Thyroid gland (tissue), 4 donors: ENCODE data around the gene MOB4. TPM values are rescaled to one million over a fixed set of nuclear protein-coding genes. Genes with fewer than 3 reads are reported as not detected.
"Not testable (repeated sequence)": the region's sequence is repeated elsewhere in the genome, so short reads cannot be mapped to it uniquely, and the experiment has no call there.

Source experiments
- DNase-seq, 2 donors: peaks; one replicate each; pipeline ENCODE4 v3.0.0-alpha.2; 2019
- H3K27ac ChIP-seq, 3 donors: fragments of 200-600 bp; sonication (generic); 1 replicate in 2 of 3; 2 replicates in 1 of 3; pipeline ENCODE4 v1.5.1; 2016 to 2019; ENCODE audit warnings: mild to moderate bottlenecking in 1 of 3, moderate library complexity in 1 of 3
- H3K27me3 ChIP-seq: fragments of 200-600 bp; sonication (generic); one replicate; pipeline ENCODE4 v1.5.1; 2019
- H3K36me3 ChIP-seq, 2 donors: fragments of 200-600 bp; sonication (generic); one replicate each; pipeline ENCODE4 v1.5.1; 2016 to 2019
- H3K4me1 ChIP-seq, 2 donors: fragments of 200-600 bp; sonication (generic); one replicate each; pipeline ENCODE4 v1.5.1; 2017 to 2019
- H3K4me3 ChIP-seq, 3 donors: fragments of 200-600 bp; sonication (generic); replicated peaks in 1 of 3; 1 replicate in 2 of 3; 2 replicates in 1 of 3; pipeline ENCODE4 v1.5.1; 2016; ENCODE audit warnings: mild to moderate bottlenecking in 1 of 3
- H3K9me3 ChIP-seq: fragments of 200-600 bp; sonication (generic); one replicate; pipeline ENCODE4 v1.5.1; 2017
- POLR2A ChIP-seq, 2 donors: fragments of 450-650 bp; IDR thresholded peaks; one replicate each; pipeline ENCODE4 v1.6.1; 2017; ENCODE audit warnings: antibody characterized with exemption in 2 of 2, mild to moderate bottlenecking in 2 of 2, moderate library complexity in 1 of 2
- WGBS, 2 donors: methylation state at CpG; one replicate each; pipeline ENCODE4 v1.1.5; 2017; 5-methylcytosine and 5-hydroxymethylcytosine counted together
- intact Hi-C: fragments of 100-400 bp; cut with DNase I; formaldehyde crosslinking; loops from one replicate; pipeline ENCODE4 v1.15.1; 2023
- total RNA-seq, 4 donors: library from RNA; depleted of rRNA; stranded (reverse); fragments of >200 nt; gene quantifications; one replicate each; pipeline ENCODE4 v1.2.3, GENCODE V29; 2016
- TF ChIP-seq, protein P1 (sequence below), 6 experiments: fragments of 200-600 bp in 3 of 6; fragments of 450-650 bp in 3 of 6; sonication (generic) in 3 of 6; IDR thresholded peaks; one replicate each; pipeline ENCODE4 v1.5.1; 2016 to 2019; ENCODE audit warnings: antibody characterized with exemption in 6 of 6, mild to moderate bottlenecking in 2 of 6, inconsistent platforms in 1 of 6, moderate library complexity in 1 of 6

MOB4 gene
- total RNA-seq, 4 donors from 2014 or later: 24.7 to 36.1 (median 28.6) TPM

DNA sequence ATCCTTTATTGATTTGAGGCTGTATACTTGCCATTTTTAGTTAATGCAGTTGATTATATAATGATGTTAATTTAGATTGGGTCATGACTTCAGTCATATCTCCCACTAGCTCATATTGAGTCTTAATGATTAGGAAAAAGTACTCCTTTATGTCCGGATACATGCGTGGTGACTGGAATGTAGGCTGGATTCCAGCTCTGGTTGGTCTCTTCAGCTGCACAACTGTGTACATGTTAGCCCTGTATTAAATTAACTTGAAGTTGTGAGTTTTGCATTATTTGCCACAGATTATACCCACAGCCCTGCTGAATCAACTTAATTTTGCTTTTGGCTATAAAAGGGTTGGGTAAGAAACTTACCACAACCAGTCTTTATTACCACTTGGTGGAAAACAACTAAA lies 22.5 kb downstream of the MOB4 start:
- 64 to 74% methylated on average over 2 of the region's 2 CpGs for WGBS, 2 donors
- H3K27ac ChIP-seq: no peak overlapping the region
- intact Hi-C loops: no loop called here

DNA sequence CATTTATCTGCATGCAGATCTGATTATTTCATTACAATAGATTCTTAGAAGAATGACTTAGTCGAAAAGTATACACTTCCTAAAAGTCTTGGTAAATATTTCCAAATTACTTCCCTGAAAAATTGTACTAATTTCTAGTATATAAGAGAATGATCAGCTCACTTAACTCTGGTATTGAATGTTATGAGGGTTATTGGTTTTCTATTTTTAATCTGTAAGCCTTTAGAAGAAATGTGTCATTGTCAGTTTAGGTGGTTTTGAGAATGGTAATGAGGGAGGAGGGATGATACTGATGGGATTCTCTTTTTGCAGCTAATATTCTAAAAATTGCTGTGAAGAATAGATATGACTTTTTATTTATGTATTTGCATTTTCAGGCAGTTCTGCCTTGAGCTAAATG lies 23.9 kb downstream of the MOB4 start:
- Histone ChIP-seq H3K4me1 (no peaks in the 10 kb centered on the region), H3K27me3 (no peaks in the 10 kb centered on the region), H3K36me3 (peaks cover 11 to 16% of the 10 kb centered on the region in 2 donors), H3K9me3 (no peaks in the 10 kb centered on the region), H3K4me3 (no peak overlapping the region), H3K27ac (no peak overlapping the region)
- intact Hi-C loops: no loop called here
- DNase-seq: no peak
- no peak for TF ChIP-seq POLR2A (IDR thresholded peaks at IDR 0.05)
- TF ChIP-seq, protein P1, sequence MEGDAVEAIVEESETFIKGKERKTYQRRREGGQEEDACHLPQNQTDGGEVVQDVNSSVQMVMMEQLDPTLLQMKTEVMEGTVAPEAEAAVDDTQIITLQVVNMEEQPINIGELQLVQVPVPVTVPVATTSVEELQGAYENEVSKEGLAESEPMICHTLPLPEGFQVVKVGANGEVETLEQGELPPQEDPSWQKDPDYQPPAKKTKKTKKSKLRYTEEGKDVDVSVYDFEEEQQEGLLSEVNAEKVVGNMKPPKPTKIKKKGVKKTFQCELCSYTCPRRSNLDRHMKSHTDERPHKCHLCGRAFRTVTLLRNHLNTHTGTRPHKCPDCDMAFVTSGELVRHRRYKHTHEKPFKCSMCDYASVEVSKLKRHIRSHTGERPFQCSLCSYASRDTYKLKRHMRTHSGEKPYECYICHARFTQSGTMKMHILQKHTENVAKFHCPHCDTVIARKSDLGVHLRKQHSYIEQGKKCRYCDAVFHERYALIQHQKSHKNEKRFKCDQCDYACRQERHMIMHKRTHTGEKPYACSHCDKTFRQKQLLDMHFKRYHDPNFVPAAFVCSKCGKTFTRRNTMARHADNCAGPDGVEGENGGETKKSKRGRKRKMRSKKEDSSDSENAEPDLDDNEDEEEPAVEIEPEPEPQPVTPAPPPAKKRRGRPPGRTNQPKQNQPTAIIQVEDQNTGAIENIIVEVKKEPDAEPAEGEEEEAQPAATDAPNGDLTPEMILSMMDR (IDR thresholded peaks at IDR 0.05): no peak
- WGBS, 2 donors: 87 to 98% methylated on average over 1 of the region's 1 CpG

More for the DNA sequence above, 22.5 kb downstream of the MOB4 start:
- no peaks in the 10 kb centered on the region for H3K9me3 ChIP-seq
- H3K27me3 ChIP-seq: no peaks in the 10 kb centered on the region
- peaks cover 0 to 3% of the 10 kb centered on the region in 2 donors for H3K4me1 ChIP-seq
- H3K4me3 ChIP-seq: no peak overlapping the region
- TF ChIP-seq, protein P1 (IDR thresholded peaks at IDR 0.05): no peak
- no peak for TF ChIP-seq POLR2A (IDR thresholded peaks at IDR 0.05)
- peaks cover 9% of the 10 kb centered on the region in 2 donors for H3K36me3 ChIP-seq
- DNase-seq: no peak

DNA sequence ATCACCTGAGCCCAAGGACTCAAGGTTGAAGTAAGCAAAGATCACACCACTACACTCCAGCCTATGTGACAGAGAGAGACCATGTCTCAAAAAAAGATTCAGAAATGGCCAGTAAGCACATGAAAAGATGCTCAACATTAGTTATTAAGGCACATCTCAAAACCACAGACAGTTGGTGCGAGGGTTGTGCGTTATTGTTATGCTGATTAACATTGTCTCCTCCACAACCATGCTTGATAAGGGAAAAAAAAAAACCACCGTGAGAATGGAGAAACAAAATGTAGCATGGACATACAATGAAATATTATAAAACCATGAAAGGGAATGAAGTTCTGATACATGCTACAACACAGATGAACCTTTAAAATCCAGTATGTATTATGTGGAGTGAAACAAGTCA lies 27.3 kb downstream of the MOB4 start:
- H3K36me3 ChIP-seq: peaks cover 11 to 12% of the 10 kb centered on the region in 2 donors

DNA sequence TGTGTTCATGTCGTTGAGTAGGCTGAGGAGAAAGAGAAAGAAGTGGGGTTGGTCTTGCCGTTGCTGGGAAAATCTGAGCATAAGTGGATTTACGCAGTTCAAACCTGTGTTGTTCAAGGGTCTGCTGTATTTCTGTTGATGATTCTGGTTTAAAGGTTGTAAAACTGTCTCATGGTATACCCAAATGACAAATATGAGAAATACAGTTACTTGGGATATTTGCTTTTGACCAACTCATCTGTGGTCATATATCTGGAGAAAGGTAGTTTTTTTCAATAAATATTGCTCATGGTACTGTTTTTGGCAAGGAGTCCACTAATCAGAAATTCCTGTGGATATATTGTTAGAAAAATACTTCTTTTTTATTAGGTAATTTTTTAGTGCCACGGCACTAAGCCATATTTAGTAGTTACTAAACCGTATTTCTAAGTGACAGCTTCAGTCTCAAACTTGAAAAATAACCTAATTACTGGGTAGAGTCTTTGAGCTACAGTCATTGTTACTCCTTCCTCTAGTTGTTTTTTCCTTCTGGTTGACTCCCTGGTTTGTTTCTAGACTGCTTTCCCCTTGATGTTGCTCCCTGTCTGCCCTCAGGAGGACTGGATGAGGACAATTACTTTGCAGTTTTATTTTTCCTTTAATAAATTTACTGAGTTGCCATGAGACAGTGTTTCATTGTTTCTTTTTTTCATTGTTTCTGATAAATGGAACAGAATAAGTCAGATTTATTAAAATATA lies 31.5 kb downstream of the MOB4 start:
- intact Hi-C loops: no loop called here
- no peak for DNase-seq
- Histone ChIP-seq H3K27me3 (no peaks in the 10 kb centered on the region), H3K36me3 (peaks cover 12 to 18% of the 10 kb centered on the region in 2 donors), H3K9me3 (no peaks in the 10 kb centered on the region), H3K4me1 (no peaks in the 10 kb centered on the region), H3K4me3 (no peak overlapping the region), H3K27ac (no peak overlapping the region)
- WGBS, 2 donors: 88 to 93% methylated on average over 5 of the region's 5 CpGs
- TF ChIP-seq, protein P1 (IDR thresholded peaks at IDR 0.05): no peak
- TF ChIP-seq POLR2A (IDR thresholded peaks at IDR 0.05): no peak

More for the DNA sequence above, 27.3 kb downstream of the MOB4 start:
- Histone ChIP-seq H3K27me3 (no peaks in the 10 kb centered on the region), H3K9me3 (no peaks in the 10 kb centered on the region), H3K27ac (no peak overlapping the region), H3K4me1 (no peaks in the 10 kb centered on the region), H3K4me3 (no peak overlapping the region)
- TF ChIP-seq, protein P1 (IDR thresholded peaks at IDR 0.05): no peak
- no peak for DNase-seq
- WGBS, 2 donors: 96 to 97% methylated on average over 3 of the region's 3 CpGs
- intact Hi-C loops: no loop called here

DNA sequence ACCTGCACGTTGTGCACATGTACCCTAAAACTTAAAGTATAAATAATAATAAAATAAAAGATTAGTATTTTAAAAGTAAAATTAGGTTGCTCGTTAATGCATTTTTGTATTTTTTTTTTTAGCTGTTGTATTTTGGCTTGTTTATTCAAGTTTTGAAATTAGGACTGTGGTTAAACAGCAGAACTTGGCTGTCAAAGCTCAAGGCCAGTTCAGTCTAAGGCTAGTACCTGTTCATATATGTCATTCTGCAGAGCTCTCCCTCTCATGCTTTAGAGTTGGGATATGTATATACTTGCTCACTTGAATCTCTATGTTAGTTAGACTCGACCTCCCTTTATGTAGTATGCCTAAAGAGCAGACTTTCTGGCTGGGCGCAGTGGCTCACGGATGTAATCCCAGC lies 32.7 kb downstream of the MOB4 start:
- DNase-seq: no peak
- intact Hi-C loops: no loop called here
- no peaks in the 10 kb centered on the region for H3K4me1 ChIP-seq
- H3K9me3 ChIP-seq: no peaks in the 10 kb centered on the region
- TF ChIP-seq, protein P1 (IDR thresholded peaks at IDR 0.05): no peak
- TF ChIP-seq POLR2A (IDR thresholded peaks at IDR 0.05): no peak
- H3K4me3 ChIP-seq: no peak overlapping the region
- H3K36me3 ChIP-seq: peaks cover 7 to 13% of the 10 kb centered on the region in 2 donors
- H3K27me3 ChIP-seq: no peaks in the 10 kb centered on the region
- no peak overlapping the region for H3K27ac ChIP-seq
- WGBS, 2 donors: 95 to 96% methylated on average over 5 of the region's 5 CpGs

DNA sequence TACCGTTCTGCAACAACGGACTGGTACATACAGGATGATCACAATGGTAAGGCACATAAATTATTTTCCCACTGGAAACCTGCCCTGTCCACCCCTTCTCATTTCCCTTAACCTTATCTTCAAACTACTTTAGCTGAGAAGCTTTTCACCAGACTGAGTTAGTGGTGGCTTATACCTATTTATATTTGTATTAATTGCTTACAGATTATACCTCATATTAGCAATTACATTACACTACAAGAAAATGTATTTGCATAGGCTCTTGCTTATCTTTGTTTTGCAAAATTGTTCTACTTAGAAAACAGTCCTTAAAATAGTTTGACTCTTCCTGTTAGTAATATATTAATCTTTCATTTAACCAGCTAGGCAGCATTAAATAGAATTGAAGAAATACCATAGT lies 35.4 kb downstream of the MOB4 start:
- H3K4me3 ChIP-seq, intact Hi-C loops, DNase-seq, H3K27me3 ChIP-seq, H3K27ac ChIP-seq, H3K9me3 ChIP-seq, H3K4me1 ChIP-seq: not testable (repeated sequence)
- 93 to 96% methylated on average over 2 of the region's 2 CpGs for WGBS, 2 donors
- peaks cover 7 to 18% of the 10 kb centered on the region in 2 donors for H3K36me3 ChIP-seq
